T47D (cell line): ENCODE results near the gene CACNA1B.

Source experiments
- DNase-seq, 2 experiments: peaks; one replicate each; pipeline versions ENCODE4 v3.0.0 to v3.0.0-alpha.2; 2011 to 2012; ENCODE audit warnings: low read depth in 1 of 2, low spot score in 1 of 2
- JUND ChIP-seq: IDR thresholded peaks from 2 replicates; pipeline ENCODE4 v1.6.1; 2012; ENCODE audit warnings: low read depth
- in situ Hi-C: cut with HindIII; loops from 2 replicates; pipeline ENCODE4 v1.10.0; 2016; ENCODE audit warnings: low sequenced_read_pairs, low pct_unique_long_range_greater_than_20kb

The CACNA1B gene

GRCh38 chr9:138067613-138068367, 190.2 kb downstream of the CACNA1B start:
- TF ChIP-seq JUND, result no peak
- in situ Hi-C loops, result no loop called here

GRCh38 chr9:138068601-138069035, 191.0 kb downstream of the CACNA1B start:
- no peak for DNase-seq
- TF ChIP-seq JUND, result no peak
- in situ Hi-C loops, result no loop called here

More at GRCh38 chr9:138067613-138068367, 190.2 kb downstream of the CACNA1B start:
- DNase-seq, result no peak

- DNase-seq, result peak in 1 of 2 experiments; percentile 26
- in situ Hi-C loops, result no loop called here
- TF ChIP-seq JUND, result no peak
These were observed 192.3 kb downstream of the CACNA1B start for GRCh38 chr9:138069731-138070456.

GRCh38 chr9:138070815-138071214, 193.2 kb downstream of the CACNA1B start:
- DNase-seq, result no peak
- no peak for TF ChIP-seq JUND
- in situ Hi-C loops, result no loop called here

DNA sequence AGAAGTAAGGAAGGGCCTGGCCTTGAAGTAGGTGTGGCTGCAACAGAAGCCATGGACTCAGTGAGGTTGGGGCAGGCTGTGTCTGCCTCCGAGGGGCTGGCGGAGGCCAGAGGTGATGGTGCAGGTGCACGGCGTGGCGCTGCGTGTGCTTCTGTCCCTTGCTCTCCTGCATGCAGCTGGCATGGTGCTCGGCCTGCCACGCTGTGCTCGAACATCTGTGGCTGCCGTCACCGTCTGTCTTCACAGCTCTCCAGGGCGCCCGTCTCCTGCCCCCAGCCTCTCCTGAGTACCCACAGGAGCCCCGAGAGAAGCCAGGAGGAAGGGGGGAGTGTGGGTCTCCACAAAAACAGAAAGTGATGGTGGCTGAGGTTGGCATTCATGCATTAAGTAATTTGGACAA, 193.7 kb downstream of the CACNA1B start:
- no peak for TF ChIP-seq JUND
- no peak for DNase-seq
- in situ Hi-C loops, result no loop called here

DNA sequence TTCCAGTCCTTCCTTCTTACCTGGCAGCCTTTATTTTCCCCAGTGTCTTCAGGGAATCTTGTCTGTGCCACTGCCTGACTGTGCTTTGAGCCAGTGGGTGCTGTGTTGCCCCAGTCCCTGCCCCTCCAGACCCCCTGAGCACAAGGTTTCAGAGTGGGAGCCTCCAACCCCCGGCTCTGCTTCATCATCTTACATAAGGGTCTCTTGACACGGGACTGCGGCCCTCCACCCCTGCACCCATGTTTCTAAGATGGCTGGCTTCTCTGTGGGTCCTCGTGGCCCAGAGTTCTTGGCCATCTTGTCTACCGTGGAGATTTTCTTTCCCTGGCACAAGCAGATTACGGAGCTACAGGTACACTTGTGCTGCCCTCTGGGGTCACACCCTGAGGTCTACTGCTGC, 194.1 kb downstream of the CACNA1B start:
- DNase-seq, result no peak
- no peak for TF ChIP-seq JUND

DNA sequence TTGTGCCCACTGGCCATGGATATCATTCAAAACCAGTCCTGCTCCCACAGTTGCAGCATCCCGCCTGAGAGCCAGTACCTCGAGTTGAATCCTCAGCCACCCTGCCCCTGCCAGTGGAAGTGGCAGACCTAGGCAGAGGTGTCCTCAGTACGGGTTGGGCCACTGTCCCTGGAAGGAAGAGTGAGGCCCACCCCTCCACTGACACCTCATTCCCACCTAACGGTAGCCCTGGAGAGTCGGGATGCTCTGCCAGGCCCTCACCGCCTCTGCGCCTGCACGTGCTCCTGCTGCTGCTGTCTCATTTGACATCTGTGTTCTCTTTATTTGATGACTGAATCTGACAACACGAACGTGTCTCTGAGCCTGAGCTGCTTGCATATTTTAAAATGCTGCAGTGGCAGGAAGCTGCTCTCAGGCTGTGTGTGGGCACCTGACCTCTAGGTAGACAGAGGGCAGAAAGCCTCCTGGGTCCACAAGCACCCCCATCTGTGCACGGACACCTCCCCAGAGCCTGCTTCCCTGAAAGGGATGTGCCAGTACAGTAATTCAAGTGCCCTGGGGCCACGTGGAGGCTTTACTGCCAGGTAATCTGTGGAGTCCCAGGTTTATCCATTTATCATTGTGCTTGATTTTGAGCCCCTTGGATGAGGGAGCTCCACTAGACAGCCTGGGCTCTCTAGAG, 194.7 kb downstream of the CACNA1B start:
- in situ Hi-C loops, result no loop called here
- no peak for DNase-seq

More for the DNA sequence above, 194.1 kb downstream of the CACNA1B start:
- in situ Hi-C loops, result no loop called here

DNA sequence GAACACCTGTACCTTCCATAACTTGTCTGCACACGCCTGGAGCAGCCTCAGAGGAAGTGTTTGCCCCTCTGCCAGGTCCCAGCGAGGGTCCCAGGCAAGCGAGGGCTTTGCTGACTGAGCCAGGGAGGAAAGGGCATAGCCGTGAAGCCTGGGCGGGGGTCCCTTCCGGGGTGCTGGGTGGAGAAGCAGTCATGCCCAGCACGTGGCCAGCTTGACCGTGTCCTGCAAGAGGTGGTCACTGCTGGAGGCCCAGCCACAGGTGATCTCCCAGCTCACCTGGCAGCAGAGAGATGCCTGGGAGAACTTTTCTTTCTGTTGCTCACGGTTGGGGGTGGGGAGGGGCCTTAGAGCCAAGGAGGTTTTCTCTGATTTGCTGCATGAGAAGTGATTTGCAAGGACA, 195.3 kb downstream of the CACNA1B start:
- in situ Hi-C loops, result no loop called here
- TF ChIP-seq JUND, result no peak
- no peak for DNase-seq

More for the DNA sequence above, 194.7 kb downstream of the CACNA1B start:
- no peak for TF ChIP-seq JUND

DNA sequence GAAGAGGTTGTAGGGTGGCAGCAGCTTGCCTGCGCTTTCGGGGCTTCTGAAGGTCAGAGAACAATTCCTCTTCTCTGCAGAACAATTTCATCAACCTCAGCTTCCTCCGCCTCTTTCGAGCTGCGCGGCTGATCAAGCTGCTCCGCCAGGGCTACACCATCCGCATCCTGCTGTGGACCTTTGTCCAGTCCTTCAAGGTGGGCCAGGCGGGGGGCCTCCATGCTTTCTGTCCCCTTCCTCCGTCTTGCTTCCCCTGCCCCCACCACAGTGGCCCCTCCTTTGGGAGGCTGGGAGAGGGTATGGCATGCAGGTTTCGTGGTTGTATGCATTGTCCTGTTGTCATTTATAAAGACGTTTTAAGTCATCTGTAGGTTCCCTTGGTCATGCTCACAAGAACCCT, 195.8 kb downstream of the CACNA1B start:
- no peak for TF ChIP-seq JUND
- DNase-seq, result no peak
- in situ Hi-C loops, result no loop called here

GRCh38 chr9:138073808-138074207, 196.2 kb downstream of the CACNA1B start:
- TF ChIP-seq JUND, result no peak
- DNase-seq, result no peak
- in situ Hi-C loops, result no loop called here

- in situ Hi-C loops, result no loop called here
- no peak for TF ChIP-seq JUND
- no peak for DNase-seq
These were observed 196.9 kb downstream of the CACNA1B start for GRCh38 chr9:138074516-138074915.

GRCh38 chr9:138075496-138075895, 197.9 kb downstream of the CACNA1B start:
- in situ Hi-C loops, result no loop called here
- TF ChIP-seq JUND, result no peak
- DNase-seq, result no peak
